ENCODE results near the gene LHFPL2.

Gene LHFPL2

GRCh38 chr5:78588507-78588906, 60.1 kb downstream of the LHFPL2 start:
- TF ChIP-seq SIN3A (IDR thresholded peaks at IDR 0.05; ENCODE audit: borderline replicate concordance, insufficient read depth, low read length) (no peak), POLR2AphosphoS5 (IDR thresholded peaks at IDR 0.05; ENCODE audit: low read depth, low read length) (no peak), TAF1 (IDR thresholded peaks at IDR 0.05; ENCODE audit: borderline replicate concordance, insufficient read depth, low read length) (no peak), FOXP2 (optimal IDR thresholded peaks at IDR 0.05; ENCODE audit: borderline replicate concordance, extremely low read depth, extremely low read length, insufficient read depth) (no peak)
- TF ChIP-seq, protein P1, sequence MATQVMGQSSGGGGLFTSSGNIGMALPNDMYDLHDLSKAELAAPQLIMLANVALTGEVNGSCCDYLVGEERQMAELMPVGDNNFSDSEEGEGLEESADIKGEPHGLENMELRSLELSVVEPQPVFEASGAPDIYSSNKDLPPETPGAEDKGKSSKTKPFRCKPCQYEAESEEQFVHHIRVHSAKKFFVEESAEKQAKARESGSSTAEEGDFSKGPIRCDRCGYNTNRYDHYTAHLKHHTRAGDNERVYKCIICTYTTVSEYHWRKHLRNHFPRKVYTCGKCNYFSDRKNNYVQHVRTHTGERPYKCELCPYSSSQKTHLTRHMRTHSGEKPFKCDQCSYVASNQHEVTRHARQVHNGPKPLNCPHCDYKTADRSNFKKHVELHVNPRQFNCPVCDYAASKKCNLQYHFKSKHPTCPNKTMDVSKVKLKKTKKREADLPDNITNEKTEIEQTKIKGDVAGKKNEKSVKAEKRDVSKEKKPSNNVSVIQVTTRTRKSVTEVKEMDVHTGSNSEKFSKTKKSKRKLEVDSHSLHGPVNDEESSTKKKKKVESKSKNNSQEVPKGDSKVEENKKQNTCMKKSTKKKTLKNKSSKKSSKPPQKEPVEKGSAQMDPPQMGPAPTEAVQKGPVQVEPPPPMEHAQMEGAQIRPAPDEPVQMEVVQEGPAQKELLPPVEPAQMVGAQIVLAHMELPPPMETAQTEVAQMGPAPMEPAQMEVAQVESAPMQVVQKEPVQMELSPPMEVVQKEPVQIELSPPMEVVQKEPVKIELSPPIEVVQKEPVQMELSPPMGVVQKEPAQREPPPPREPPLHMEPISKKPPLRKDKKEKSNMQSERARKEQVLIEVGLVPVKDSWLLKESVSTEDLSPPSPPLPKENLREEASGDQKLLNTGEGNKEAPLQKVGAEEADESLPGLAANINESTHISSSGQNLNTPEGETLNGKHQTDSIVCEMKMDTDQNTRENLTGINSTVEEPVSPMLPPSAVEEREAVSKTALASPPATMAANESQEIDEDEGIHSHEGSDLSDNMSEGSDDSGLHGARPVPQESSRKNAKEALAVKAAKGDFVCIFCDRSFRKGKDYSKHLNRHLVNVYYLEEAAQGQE (IDR thresholded peaks at IDR 0.05; ENCODE audit: insufficient read depth in 1 of 2, low read depth in 2 of 2, low read length in 2 of 2) = no peak

- no peak for TF ChIP-seq POLR2AphosphoS5 (IDR thresholded peaks at IDR 0.05; ENCODE audit: low read depth, low read length)
- TF ChIP-seq SIN3A (IDR thresholded peaks at IDR 0.05; ENCODE audit: borderline replicate concordance, insufficient read depth, low read length) = no peak
- no peak for TF ChIP-seq TAF1 (IDR thresholded peaks at IDR 0.05; ENCODE audit: borderline replicate concordance, insufficient read depth, low read length)
- TF ChIP-seq, protein P1 (IDR thresholded peaks at IDR 0.05; ENCODE audit: insufficient read depth in 1 of 2, low read depth in 2 of 2, low read length in 2 of 2) = no peak
- no peak for TF ChIP-seq FOXP2 (optimal IDR thresholded peaks at IDR 0.05; ENCODE audit: borderline replicate concordance, extremely low read depth, extremely low read length, insufficient read depth)
Observed at GRCh38 chr5:78587775-78588291, 60.7 kb downstream of the LHFPL2 start.

GRCh38 chr5:78587081-78587774, 61.3 kb downstream of the LHFPL2 start:
- TF ChIP-seq POLR2AphosphoS5 (IDR thresholded peaks at IDR 0.05; ENCODE audit: low read depth, low read length) (no peak), FOXP2 (optimal IDR thresholded peaks at IDR 0.05; ENCODE audit: borderline replicate concordance, extremely low read depth, extremely low read length, insufficient read depth) (no peak), TAF1 (IDR thresholded peaks at IDR 0.05; ENCODE audit: borderline replicate concordance, insufficient read depth, low read length) (no peak), SIN3A (IDR thresholded peaks at IDR 0.05; ENCODE audit: borderline replicate concordance, insufficient read depth, low read length) (no peak)
- TF ChIP-seq, protein P1 (IDR thresholded peaks at IDR 0.05; ENCODE audit: insufficient read depth in 1 of 2, low read depth in 2 of 2, low read length in 2 of 2) = no peak

DNA sequence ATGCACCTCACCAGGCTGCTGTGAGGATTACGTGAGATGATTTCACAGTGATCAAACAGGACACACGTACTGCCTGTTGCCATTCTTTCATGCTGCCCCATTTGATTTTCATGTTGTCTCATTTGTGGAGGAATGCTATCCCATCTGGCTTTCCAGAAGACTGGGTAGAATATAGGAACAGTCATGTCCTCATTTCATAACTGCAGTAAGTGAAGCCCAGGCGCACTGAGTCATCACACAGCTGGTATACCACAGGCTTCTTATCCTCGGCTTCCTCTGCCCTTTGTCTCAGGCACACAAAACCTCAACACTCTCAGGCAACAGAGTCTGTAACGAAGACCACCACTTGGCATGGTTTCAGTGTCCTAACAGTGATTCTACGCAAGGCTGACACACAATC, 62.3 kb downstream of the LHFPL2 start:
- TF ChIP-seq TAF1 (IDR thresholded peaks at IDR 0.05; ENCODE audit: borderline replicate concordance, insufficient read depth, low read length) (no peak), FOXP2 (optimal IDR thresholded peaks at IDR 0.05; ENCODE audit: borderline replicate concordance, extremely low read depth, extremely low read length, insufficient read depth) (no peak), POLR2AphosphoS5 (IDR thresholded peaks at IDR 0.05; ENCODE audit: low read depth, low read length) (no peak), SIN3A (IDR thresholded peaks at IDR 0.05; ENCODE audit: borderline replicate concordance, insufficient read depth, low read length) (no peak)
- TF ChIP-seq, protein P1 (IDR thresholded peaks at IDR 0.05; ENCODE audit: insufficient read depth in 1 of 2, low read depth in 2 of 2, low read length in 2 of 2) = no peak

Data from PFSK-1 (cell line).